CD4-positive, alpha-beta T cell treated with Interferon gamma for 1 hour (primary cell): ENCODE measurements around the gene ZNF280A.

ENCODE experiments used
- DNase-seq: peaks from one replicate; pipeline ENCODE4 v3.0.0-alpha.2; 2020

The ZNF280A gene

GRCh38 chr22:22465782-22466181 lies 54.3 kb downstream of the ZNF280A start:
- no peak for DNase-seq

GRCh38 chr22:22465094-22465602 lies 54.9 kb downstream of the ZNF280A start:
- DNase-seq, result no peak

- DNase-seq, result no peak
Measured at GRCh38 chr22:22464541-22465054, 55.5 kb downstream of the ZNF280A start.

- DNase-seq, result peak; percentile 19
Measured at GRCh38 chr22:22463855-22464540, 56.1 kb downstream of the ZNF280A start.
